ENCODE measurements around the gene SPTB. TPM values are rescaled to one million over a fixed set of nuclear protein-coding genes. Genes with fewer than 3 reads are reported as not detected.

The SPTB gene
- total RNA-seq, 2 experiments from 2014 or later, result 0.03 to 0.08 TPM

DNA sequence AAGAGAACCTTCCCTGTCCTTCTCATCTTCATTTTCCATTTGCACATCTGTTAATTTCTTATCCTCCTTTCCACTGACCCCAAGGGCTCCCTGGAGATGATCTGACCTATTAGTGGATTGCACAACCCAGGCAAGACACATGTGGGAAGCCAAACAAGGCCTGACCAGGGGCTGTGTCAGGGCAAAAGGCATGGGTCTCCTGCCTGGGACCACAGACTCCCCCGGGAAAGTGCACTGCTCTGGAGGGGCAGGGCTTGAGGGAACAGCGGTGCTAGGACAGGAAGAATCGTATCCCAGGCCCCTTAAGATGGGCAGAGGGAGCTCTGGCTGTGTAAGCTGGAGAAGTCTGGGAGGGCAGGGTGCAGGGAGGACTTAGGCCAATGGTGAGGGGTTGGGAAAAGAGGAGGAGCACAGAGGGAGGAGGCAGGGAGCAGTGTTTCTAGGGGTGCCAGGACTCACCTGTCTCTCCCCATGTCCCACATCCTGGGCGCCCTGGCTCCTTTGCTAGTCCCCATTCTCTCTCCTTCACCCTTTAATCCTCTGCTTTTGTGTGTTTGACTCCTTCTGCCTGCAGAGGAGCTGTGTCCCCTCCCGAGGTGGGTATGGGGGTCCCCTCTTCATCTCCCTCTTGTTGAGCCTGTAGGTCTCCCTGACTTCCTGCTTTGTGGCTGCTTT lies 150.2 kb downstream of the SPTB start:
- H3K27ac ChIP-seq (ENCODE audit: low read depth in 1 of 2, low read length in 2 of 2), result no peak overlapping the region
- peak overlapping the region; percentile 28 for H3K27ac Mint-ChIP-seq

DNA sequence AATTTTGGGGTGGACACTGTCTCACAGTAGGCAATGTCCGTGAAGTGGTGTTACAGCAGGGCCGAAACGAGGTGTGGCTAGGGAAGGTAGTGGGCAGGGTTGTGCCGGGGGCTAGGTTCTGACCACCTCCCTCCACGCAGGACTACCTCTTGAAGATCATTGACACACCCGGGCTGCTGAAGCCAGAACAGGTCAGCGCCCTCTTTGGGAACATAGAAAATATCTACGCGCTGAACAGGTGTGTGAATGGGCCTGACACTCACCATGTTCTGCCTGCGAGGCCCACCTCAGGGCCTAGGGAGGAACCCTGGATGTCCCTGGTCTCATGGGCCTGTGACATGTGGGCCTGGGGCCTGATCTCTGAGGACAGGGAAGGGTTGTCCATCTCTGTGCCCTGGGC lies 150.9 kb downstream of the SPTB start:
- H3K4me3 ChIP-seq (ENCODE audit: low read length), result no peak overlapping the region
- H3K9me3 ChIP-seq (ENCODE audit: control insufficient read depth in 1 of 2, insufficient read depth in 1 of 2, low read length in 2 of 2), result no peaks in the 10 kb centered on the region
- ChIA-PET POLR2A (interaction anchor here (1.0 kb wide), 1 partner anchor 24 kb away, joined by 6 read pairs; no protein-coding TSS in a partner anchor), CTCF (no interaction called here)
- peaks cover 98% of the 10 kb centered on the region for H3K4me1 ChIP-seq (ENCODE audit: insufficient read depth, low read length)
- H3K27me3 Mint-ChIP-seq, result no peaks in the 10 kb centered on the region
- peaks cover 69% of the 10 kb centered on the region for H3K4me1 Mint-ChIP-seq (ENCODE audit: low read depth)
- H3K36me3 Mint-ChIP-seq (ENCODE audit: low read depth), result peaks cover 13% of the 10 kb centered on the region
- H3K27ac ChIP-seq (ENCODE audit: low read depth in 1 of 2, low read length in 2 of 2), result no peak overlapping the region
- no peak for TF ChIP-seq CTCF (IDR thresholded peaks at IDR 0.05)
- H3K9me3 Mint-ChIP-seq, result no peaks in the 10 kb centered on the region
- peaks cover 38% of the 10 kb centered on the region for H3K36me3 ChIP-seq (ENCODE audit: insufficient read depth, low read length)
- no peak overlapping the region for H3K4me3 Mint-ChIP-seq
- H3K27ac Mint-ChIP-seq, result peak overlapping the region; percentile 69
- ATAC-seq (ENCODE audit: poor library complexity) (no peak), DNase-seq (no peak)
- H3K27me3 ChIP-seq (ENCODE audit: control insufficient read depth in 1 of 2, insufficient read depth in 2 of 2, low read length in 2 of 2), result no peaks in the 10 kb centered on the region
- intact Hi-C loops (cut with DNase I, micrococcal nuclease), result no loop called here

More for the DNA sequence above, 150.2 kb downstream of the SPTB start:
- no peak for TF ChIP-seq CTCF (IDR thresholded peaks at IDR 0.05)
- Mint-ChIP-seq H3K4me1 (ENCODE audit: low read depth) (peaks cover 68% of the 10 kb centered on the region), H3K4me3 (no peak overlapping the region), H3K27me3 (no peaks in the 10 kb centered on the region), H3K36me3 (ENCODE audit: low read depth) (peaks cover 18% of the 10 kb centered on the region), H3K9me3 (no peaks in the 10 kb centered on the region)
- peaks cover 95% of the 10 kb centered on the region for H3K4me1 ChIP-seq (ENCODE audit: insufficient read depth, low read length)
- ATAC-seq (ENCODE audit: poor library complexity) (no peak), DNase-seq (no peak)
- ChIA-PET POLR2A (interaction anchor here (1.0 kb wide), 1 partner anchor 29 kb away, joined by 4 read pairs; no protein-coding TSS in a partner anchor), CTCF (no interaction called here)
- no peaks in the 10 kb centered on the region for H3K9me3 ChIP-seq (ENCODE audit: control insufficient read depth in 1 of 2, insufficient read depth in 1 of 2, low read length in 2 of 2)
- no peaks in the 10 kb centered on the region for H3K27me3 ChIP-seq (ENCODE audit: control insufficient read depth in 1 of 2, insufficient read depth in 2 of 2, low read length in 2 of 2)
- intact Hi-C loops (cut with DNase I, micrococcal nuclease), result no loop called here
- H3K4me3 ChIP-seq (ENCODE audit: low read length), result no peak overlapping the region
- H3K36me3 ChIP-seq (ENCODE audit: insufficient read depth, low read length), result peaks cover 38% of the 10 kb centered on the region

DNA sequence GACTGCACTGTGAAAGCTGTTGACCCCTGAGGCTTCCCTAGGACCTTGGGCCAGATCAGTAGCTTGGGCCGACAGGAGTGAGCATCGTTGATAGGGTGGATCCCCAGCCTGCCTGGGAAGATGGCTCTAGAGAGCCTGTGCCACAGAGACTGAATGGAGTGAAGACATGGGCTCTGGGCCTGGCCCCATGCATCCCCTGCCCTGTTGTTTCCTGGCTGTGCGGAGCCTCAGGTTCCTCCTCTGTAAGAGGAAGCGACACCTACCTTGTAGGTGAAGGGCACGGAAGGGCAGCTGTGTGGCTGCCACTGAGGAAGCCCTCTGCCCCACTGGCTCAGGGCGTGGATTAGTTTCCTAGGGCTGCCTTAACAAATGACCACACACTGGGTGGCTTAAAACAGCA lies 151.6 kb downstream of the SPTB start:
- POLR2A ChIA-PET, result interaction anchor here (0.7 to 1.0 kb wide), 2 partner anchors 11 to 23 kb away, joined by 3 to 6 read pairs; no protein-coding TSS in a partner anchor
- DNase-seq, result peak in 3 of 14 experiments; percentile 20 to 47 (median 33)
- H3K36me3 ChIP-seq (ENCODE audit: insufficient read depth, low read length), result peaks cover 33% of the 10 kb centered on the region
- H3K27ac Mint-ChIP-seq, result peak overlapping the region; percentile 69
- no peaks in the 10 kb centered on the region for H3K9me3 ChIP-seq (ENCODE audit: control insufficient read depth in 1 of 2, insufficient read depth in 1 of 2, low read length in 2 of 2)
- no peaks in the 10 kb centered on the region for H3K27me3 ChIP-seq (ENCODE audit: control insufficient read depth in 1 of 2, insufficient read depth in 2 of 2, low read length in 2 of 2)
- peaks cover 10% of the 10 kb centered on the region for H3K36me3 Mint-ChIP-seq (ENCODE audit: low read depth)
- no peaks in the 10 kb centered on the region for H3K27me3 Mint-ChIP-seq
- no peak overlapping the region for H3K4me3 Mint-ChIP-seq
- TF ChIP-seq CTCF (IDR thresholded peaks at IDR 0.05), result no peak
- intact Hi-C loops (cut with DNase I, micrococcal nuclease), result no loop called here
- H3K27ac ChIP-seq (ENCODE audit: low read depth in 1 of 2, low read length in 2 of 2), result peak overlapping the region in 1 of 2 donors; percentile 42
- no peaks in the 10 kb centered on the region for H3K9me3 Mint-ChIP-seq
- peaks cover 71% of the 10 kb centered on the region for H3K4me1 Mint-ChIP-seq (ENCODE audit: low read depth)
- no peak overlapping the region for H3K4me3 ChIP-seq (ENCODE audit: low read length)
- H3K4me1 ChIP-seq (ENCODE audit: insufficient read depth, low read length), result peaks cover 98% of the 10 kb centered on the region
- no peak for ATAC-seq (ENCODE audit: poor library complexity)
- CTCF ChIA-PET, result no interaction called here

Data from CD4-positive, alpha-beta T cell (primary cell).